Measurements from ENCODE around the gene KCP. TPM values are rescaled to one million over a fixed set of nuclear protein-coding genes. Genes with fewer than 3 reads are reported as not detected.

The KCP gene
- total RNA-seq, 1 donor, result 1.1 TPM

DNA sequence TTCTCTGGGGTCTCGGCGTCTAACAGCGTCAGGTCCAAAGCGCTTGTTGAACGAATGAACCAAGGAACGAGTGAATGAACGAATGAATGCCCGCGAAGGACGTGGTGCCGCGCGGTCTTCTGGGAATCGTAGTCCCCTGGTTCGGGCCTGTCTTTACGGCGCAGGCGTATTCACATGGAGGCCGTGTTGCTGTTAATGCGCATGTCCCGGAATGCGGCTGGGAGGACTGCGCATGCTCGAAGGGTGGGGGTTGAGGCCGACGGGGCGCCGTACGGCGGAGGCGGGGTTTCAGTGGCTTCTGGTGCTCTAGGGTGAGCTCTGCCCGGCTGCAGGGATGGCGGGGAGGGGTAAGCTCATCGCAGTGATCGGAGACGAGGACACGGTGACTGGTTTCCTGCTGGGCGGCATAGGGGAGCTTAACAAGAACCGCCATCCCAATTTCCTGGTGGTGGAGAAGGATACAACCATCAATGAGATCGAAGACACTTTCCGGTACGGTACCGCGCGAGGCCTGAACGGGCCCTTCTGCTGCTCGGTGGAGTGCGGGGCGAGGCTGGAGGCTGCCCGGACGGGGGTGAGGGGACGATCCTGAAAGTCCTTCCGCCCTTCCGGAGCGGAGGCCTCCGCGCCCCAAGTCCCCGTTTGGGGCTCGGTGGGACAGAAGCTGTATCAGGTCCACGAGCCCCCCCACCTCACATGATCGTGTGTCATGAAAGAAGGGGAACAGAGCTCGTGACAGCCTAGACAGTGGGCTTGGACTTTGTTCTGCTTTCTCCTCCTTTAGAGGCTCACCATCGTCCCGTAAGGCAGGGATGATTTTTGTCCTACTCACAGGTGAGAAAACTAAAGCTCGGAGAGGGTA, 47.7 kb downstream of the KCP start, which contains the start of gene ATP6V1F:
ATP6V1F (plus strand) TSS at position 286 of the 862 bp plus-strand sequence; CDS start at position 335, 49 bp downstream.
- peak within 1 kb of the TSS; percentile 92 for H2AFZ ChIP-seq (ENCODE audit: low read length)
- no peaks in the 10 kb centered on the region for H3K27me3 ChIP-seq (ENCODE audit: insufficient read depth, low read length)
- peaks cover 32% of the 10 kb centered on the region for H3K36me3 ChIP-seq (ENCODE audit: insufficient read depth, low read length)
- H3K9me3 ChIP-seq (ENCODE audit: low read depth, low read length), result no peaks in the 10 kb centered on the region
- H3K4me1 ChIP-seq (ENCODE audit: insufficient read depth, low read length), result peaks cover 12% of the 10 kb centered on the region
- H3K79me2 ChIP-seq (ENCODE audit: insufficient read depth, low read length), result peaks cover 26% of the 10 kb centered on the region
- peak within 1 kb of the TSS; percentile 100 for H3K4me2 ChIP-seq (ENCODE audit: insufficient read depth, low read length)
- peak within 1 kb of the TSS; percentile 98 for H3K4me3 ChIP-seq (ENCODE audit: insufficient read depth, low read length)
- peak within 1 kb of the TSS; percentile 87 for H3K27ac ChIP-seq (ENCODE audit: low read depth, low read length)
- TF ChIP-seq, protein P1, sequence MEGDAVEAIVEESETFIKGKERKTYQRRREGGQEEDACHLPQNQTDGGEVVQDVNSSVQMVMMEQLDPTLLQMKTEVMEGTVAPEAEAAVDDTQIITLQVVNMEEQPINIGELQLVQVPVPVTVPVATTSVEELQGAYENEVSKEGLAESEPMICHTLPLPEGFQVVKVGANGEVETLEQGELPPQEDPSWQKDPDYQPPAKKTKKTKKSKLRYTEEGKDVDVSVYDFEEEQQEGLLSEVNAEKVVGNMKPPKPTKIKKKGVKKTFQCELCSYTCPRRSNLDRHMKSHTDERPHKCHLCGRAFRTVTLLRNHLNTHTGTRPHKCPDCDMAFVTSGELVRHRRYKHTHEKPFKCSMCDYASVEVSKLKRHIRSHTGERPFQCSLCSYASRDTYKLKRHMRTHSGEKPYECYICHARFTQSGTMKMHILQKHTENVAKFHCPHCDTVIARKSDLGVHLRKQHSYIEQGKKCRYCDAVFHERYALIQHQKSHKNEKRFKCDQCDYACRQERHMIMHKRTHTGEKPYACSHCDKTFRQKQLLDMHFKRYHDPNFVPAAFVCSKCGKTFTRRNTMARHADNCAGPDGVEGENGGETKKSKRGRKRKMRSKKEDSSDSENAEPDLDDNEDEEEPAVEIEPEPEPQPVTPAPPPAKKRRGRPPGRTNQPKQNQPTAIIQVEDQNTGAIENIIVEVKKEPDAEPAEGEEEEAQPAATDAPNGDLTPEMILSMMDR (IDR thresholded peaks at IDR 0.05; ENCODE audit: extremely low read depth, low read depth, low read length), result no peak
- DNase-seq (ENCODE audit: insufficient read length, low spot score, missing footprints), result peak; percentile 100
- peaks cover 24% of the 10 kb centered on the region for H4K20me1 ChIP-seq (ENCODE audit: insufficient read depth, low read length)

DNA sequence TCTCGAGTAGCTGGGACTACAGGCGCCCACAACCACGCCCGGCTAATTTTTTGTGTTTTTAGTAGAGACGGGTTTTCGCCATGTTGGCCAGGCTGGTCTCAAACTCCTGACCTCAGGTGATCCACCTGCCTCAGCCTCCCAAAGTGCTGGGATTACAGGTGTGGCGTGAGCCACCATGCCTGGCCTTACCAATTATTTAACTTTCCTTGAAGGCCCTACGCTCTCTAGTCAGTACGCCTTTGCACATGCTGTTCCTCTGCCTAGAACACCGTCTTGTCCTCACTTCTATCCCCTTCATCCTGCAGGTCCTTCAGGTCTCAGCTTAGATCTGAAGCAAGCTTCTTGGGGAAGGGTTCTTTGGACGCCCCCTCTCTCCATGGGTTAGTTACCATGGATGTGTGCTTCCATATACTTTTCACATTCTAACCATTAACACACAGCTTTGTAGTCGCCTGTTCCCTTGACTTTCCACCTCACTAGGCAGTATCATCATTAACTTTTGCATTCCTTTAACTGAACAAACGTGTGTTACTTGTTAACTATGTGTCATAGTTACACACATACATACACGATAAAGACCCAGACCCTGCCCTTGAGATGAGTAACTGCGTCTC, 48.4 kb downstream of the KCP start:
- H3K27me3 ChIP-seq (ENCODE audit: insufficient read depth, low read length), result no peaks in the 10 kb centered on the region
- H3K4me2 ChIP-seq (ENCODE audit: insufficient read depth, low read length), result peak overlapping the region; percentile 100
- DNase-seq (ENCODE audit: insufficient read length, low spot score, missing footprints), result no peak
- H3K36me3 ChIP-seq (ENCODE audit: insufficient read depth, low read length), result peaks cover 33% of the 10 kb centered on the region
- peak overlapping the region; percentile 92 for H2AFZ ChIP-seq (ENCODE audit: low read length)
- peaks cover 20% of the 10 kb centered on the region for H4K20me1 ChIP-seq (ENCODE audit: insufficient read depth, low read length)
- peak overlapping the region; percentile 98 for H3K4me3 ChIP-seq (ENCODE audit: insufficient read depth, low read length)
- H3K9me3 ChIP-seq (ENCODE audit: low read depth, low read length), result no peaks in the 10 kb centered on the region
- peaks cover 12% of the 10 kb centered on the region for H3K4me1 ChIP-seq (ENCODE audit: insufficient read depth, low read length)
- H3K79me2 ChIP-seq (ENCODE audit: insufficient read depth, low read length), result peaks cover 26% of the 10 kb centered on the region
- peak overlapping the region; percentile 65 for H3K27ac ChIP-seq (ENCODE audit: low read depth, low read length)
- TF ChIP-seq, protein P1 (IDR thresholded peaks at IDR 0.05; ENCODE audit: extremely low read depth, low read depth, low read length), result no peak

DNA sequence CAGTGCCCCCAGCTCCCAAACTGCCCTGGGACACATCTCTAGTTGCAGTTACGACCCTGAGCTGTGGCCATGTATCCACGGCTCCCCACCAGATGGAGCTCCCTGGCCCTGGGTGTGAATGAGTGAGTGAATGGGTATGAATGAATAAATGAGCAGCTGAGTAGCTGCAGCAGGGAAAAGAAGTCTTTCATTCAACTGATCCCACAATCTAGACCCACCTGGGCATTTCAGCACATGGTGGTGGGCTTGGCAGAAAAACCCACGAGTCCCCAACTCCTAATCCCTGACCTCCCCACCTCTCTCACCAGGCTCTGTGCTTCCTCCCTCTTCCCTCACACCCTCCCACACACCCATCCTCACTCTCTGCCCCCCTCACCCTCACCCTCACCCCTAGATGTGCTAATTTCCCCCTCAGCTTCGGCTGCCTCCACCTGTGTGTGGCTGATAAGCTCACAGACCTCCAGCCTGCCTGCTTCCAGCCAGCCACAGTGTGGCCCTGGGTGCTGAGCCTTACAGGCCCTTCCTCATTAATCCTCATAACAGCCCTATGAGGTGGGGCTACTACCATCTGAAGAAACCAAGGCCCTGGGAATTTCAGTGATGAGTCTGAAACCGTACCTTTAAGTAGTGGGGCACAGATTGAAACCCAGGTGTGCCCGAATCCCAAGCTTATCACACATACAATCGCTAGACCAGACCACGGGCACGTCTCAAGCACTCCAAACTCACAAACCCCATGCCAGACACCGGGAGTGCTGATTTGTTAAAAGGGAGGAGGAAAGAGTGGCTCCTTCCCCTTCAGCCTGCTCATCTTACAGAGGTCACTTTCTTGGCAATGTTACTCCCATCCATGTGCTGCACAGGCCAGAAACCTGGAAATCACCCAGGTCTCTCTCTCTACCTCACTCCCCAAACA, 50.1 kb downstream of the KCP start:
- H3K27ac ChIP-seq (ENCODE audit: low read depth, low read length), result no peak overlapping the region
- TF ChIP-seq, protein P1 (IDR thresholded peaks at IDR 0.05; ENCODE audit: extremely low read depth, low read depth, low read length), result peak; percentile 28
- DNase-seq (ENCODE audit: insufficient read length, low spot score, missing footprints), result peak; percentile 90
- peaks cover 12% of the 10 kb centered on the region for H3K4me1 ChIP-seq (ENCODE audit: insufficient read depth, low read length)
- no peaks in the 10 kb centered on the region for H3K9me3 ChIP-seq (ENCODE audit: low read depth, low read length)
- H3K36me3 ChIP-seq (ENCODE audit: insufficient read depth, low read length), result peaks cover 44% of the 10 kb centered on the region
- no peaks in the 10 kb centered on the region for H3K27me3 ChIP-seq (ENCODE audit: insufficient read depth, low read length)
- no peak overlapping the region for H2AFZ ChIP-seq (ENCODE audit: low read length)
- peaks cover 25% of the 10 kb centered on the region for H3K79me2 ChIP-seq (ENCODE audit: insufficient read depth, low read length)
- no peak overlapping the region for H3K4me3 ChIP-seq (ENCODE audit: insufficient read depth, low read length)
- peaks cover 25% of the 10 kb centered on the region for H4K20me1 ChIP-seq (ENCODE audit: insufficient read depth, low read length)
- H3K4me2 ChIP-seq (ENCODE audit: insufficient read depth, low read length), result no peak overlapping the region
